NCI-H2227 treated with DMSO at 0.1 percent for 48 hours (cell line): ENCODE data around the gene FOLR3.
"Not testable (repeated sequence)": the region's sequence is repeated elsewhere in the genome, so short reads cannot be mapped to it uniquely, and the experiment has no call there.

Source experiments
- DNase-seq: peaks from one replicate; lab custom pipeline; 2025; lab: John Stamatoyannopoulos, UW

The FOLR3 gene

GRCh38 chr11:72162891-72163492 is 27.5 kb downstream of the FOLR3 start:
- DNase-seq = no peak

DNA sequence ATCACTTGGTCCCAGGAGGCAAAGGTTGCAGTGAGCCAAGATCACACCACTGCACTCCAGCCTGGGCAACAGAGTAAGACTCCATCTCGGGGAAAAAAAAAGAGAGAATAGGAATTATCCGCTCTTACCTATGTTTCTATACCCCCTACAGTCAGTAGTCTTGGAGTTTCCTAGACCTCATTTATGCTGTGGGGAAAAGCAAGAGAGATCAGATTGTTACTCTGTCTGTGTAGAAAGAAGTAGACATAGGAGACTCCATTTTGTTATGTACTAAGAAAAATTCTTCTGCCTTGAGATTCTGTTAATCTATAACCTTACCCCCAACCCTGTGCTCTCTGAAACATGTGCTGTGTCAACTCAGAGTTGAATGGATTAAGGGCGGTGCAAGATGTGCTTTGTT is 28.7 kb downstream of the FOLR3 start:
- not testable (repeated sequence) for DNase-seq

- not testable (repeated sequence) for DNase-seq
These were observed 33.6 kb downstream of the FOLR3 start for GRCh38 chr11:72169046-72169555.

- not testable (repeated sequence) for DNase-seq
These were observed 34.2 kb downstream of the FOLR3 start for GRCh38 chr11:72169754-72170153.

DNA sequence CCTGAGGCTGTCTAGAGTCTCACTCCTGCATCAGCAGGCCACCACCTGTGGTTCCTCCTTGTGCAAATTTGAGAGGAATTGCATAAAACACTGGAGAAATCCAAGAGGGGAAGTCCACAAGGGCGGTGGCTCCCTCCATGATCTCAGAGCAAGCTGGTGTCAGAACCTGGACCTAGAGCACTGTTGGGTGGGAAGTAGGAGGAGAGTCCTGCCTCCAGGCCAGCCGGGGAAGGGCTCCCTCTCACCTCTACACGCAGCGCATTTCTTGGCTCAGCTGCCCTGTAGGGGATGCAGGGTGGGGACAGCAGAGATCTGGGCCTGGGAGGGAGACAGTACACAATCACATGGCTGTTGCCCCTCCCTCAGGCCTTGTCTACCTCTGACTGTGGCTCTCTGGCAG is 36.5 kb downstream of the FOLR3 start:
- not testable (repeated sequence) for DNase-seq

- DNase-seq = no peak
These were observed 37.8 kb downstream of the FOLR3 start for GRCh38 chr11:72173291-72173690.

- DNase-seq = no peak
These were observed 39.0 kb downstream of the FOLR3 start for GRCh38 chr11:72174302-72175070.

DNA sequence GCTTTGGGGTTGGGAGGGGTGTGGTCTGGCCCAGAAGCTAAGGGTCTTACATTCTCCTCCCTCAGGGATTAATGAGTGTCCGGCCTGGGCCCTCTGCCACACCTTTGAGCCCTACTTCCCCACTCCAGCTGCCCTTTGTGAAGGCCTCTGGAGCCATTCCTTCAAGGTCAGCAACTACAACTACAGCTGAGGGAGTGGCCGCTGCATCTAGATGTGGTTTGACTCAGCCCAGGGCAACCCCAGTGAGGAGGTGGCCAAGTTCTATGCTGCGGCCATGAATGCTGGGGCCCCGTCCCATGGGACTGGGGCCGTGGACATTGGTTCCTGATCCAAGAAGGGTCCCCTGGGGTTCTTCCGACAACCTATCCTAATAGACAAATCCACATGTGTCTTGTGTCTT is 42.1 kb downstream of the FOLR3 start:
- DNase-seq = no peak

DNA sequence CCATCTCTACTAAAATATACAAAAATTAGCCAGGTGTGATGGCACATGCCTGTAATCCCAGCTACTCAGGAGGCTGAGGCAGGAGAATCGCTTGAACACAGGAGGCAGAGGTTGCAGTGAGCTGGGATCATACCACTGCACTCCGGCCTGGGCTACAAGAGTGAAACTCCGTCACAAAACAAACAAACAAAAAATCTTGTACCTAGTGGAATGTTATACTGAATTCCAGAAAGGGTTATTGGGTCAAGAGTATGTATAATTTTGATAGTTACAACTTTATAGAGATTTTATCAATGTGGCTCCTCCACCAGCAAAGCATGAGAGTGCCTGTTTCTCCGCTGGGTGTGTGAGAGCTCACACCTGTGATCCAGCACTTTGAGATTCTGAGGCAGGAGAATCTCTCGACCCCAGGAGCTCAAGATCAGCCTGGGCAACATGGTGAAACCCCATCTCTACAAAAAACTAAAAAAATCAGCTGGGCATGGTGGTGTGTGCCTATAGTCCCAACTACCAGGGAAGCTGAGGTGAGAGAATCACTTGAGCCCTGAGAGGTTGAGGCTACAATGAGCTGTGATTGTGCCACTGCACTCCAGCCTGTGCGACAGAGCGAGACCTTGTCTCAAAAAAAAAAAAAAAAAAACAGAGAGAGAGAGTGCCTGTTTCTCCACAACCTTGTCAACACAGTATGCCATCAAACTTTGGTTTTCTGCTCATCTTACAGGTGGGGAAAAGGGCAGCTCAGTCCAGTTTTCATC is 43.7 kb downstream of the FOLR3 start:
- no peak for DNase-seq

DNA sequence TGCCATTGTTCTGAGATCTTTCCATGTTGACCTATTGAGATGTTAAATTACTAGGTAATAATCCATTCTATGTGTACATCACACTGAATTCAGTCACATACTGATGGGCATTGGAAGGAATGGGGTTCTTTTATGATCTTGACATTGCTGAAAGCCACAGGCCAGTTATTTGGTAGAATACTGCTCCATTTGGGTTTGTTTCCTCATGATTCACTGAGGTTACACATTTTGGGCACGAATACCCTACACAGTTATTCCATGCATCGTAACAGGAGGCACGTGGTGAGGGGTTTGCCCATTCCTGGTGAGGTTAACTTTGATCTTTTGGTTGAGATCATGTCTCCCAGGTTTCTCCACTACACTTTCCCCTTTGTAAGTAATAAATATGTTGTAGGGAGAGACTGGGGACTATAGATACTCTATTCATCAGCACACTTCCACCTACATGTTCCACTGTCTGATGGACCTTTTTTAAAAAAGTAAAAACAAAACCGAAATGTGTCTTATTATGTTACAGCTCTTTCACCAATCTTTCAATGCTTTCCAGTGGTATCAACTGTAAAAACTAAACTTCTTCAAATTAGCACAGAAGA is 44.4 kb downstream of the FOLR3 start:
- DNase-seq = no peak

GRCh38 chr11:72180892-72181552 is 45.5 kb downstream of the FOLR3 start:
- DNase-seq = not testable (repeated sequence)

DNA sequence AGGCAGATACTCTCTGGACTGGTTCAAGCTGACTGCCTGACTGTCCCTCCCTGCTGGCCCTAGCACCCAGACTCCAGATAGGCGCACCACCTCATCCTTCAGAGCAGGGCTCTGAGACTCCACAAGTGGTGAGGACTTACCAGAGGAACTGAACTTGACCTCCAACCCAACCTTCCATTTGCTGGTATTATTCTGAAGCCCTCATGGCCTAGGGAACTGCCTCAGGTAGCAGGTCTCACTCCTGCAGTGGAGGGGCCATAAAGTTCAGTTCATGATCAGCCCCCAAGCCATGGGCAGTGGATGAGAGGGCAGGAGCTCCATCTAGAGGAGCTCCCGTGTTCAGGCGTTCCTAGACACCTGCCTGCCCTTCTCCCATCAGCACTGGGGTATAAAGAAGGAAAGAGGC is 46.0 kb downstream of the FOLR3 start:
- DNase-seq = not testable (repeated sequence)

DNA sequence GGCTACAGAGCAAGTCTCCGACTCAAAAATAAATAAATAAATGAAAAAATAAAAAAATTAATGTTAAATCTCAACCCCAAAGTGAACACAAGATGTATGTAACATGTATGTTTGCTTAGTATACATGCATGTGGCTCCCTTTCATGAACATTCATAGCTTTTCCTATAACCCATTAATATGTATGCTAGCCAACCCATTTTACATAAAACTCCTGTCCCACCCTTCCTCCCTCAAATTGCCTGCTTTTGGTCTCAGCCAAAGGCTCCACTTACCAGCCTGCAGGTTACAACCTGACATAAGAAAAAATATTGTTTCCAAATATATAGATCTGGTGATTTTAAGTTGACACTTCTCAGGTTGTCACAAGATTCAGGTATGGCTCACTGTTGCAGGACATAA is 52.7 kb downstream of the FOLR3 start:
- no peak for DNase-seq
